GM10266 (cell line): ENCODE data around the gene FLNB.

Source experiments
- DNase-seq: peaks from one replicate; pipeline ENCODE4 v3.0.0; 2012; ENCODE audit errors: extremely low spot score
- TF ChIP-seq, protein P1 (sequence below): IDR thresholded peaks from 2 replicates; pipeline ENCODE4 v1.5.1; 2012; ENCODE audit warnings: mild to moderate bottlenecking, low read depth; ENCODE audit not compliant: control insufficient read depth, insufficient read depth; ENCODE audit errors: missing control alignments

Gene FLNB

GRCh38 chr3:57973715-57974477, 34.3 kb upstream of the FLNB start:
- no peak for DNase-seq
- TF ChIP-seq, protein P1, sequence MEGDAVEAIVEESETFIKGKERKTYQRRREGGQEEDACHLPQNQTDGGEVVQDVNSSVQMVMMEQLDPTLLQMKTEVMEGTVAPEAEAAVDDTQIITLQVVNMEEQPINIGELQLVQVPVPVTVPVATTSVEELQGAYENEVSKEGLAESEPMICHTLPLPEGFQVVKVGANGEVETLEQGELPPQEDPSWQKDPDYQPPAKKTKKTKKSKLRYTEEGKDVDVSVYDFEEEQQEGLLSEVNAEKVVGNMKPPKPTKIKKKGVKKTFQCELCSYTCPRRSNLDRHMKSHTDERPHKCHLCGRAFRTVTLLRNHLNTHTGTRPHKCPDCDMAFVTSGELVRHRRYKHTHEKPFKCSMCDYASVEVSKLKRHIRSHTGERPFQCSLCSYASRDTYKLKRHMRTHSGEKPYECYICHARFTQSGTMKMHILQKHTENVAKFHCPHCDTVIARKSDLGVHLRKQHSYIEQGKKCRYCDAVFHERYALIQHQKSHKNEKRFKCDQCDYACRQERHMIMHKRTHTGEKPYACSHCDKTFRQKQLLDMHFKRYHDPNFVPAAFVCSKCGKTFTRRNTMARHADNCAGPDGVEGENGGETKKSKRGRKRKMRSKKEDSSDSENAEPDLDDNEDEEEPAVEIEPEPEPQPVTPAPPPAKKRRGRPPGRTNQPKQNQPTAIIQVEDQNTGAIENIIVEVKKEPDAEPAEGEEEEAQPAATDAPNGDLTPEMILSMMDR = no peak

- DNase-seq = no peak
- TF ChIP-seq, protein P1 = no peak
These were observed 33.3 kb upstream of the FLNB start for GRCh38 chr3:57974796-57975388.

DNA sequence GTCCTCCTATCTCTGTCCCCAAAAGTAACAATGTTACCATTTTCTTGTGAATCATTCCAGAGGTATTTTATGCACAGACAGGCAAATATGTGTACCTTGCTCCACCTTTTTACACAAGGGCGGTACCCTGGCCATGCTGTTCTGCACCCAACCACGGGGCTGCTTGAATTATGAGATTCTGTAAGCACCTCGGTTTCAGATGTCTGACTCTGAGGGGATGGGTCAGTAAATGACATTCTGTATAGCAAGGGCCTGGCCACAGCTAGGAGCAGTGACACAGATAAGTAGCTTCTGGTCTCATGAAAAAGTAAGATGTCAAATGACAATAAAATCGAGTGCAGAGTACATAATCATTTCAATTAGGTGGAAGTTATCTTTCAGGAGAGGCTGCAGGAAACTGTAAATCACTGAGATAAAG, 30.4 kb upstream of the FLNB start:
- no peak for DNase-seq
- TF ChIP-seq, protein P1 = no peak

DNA sequence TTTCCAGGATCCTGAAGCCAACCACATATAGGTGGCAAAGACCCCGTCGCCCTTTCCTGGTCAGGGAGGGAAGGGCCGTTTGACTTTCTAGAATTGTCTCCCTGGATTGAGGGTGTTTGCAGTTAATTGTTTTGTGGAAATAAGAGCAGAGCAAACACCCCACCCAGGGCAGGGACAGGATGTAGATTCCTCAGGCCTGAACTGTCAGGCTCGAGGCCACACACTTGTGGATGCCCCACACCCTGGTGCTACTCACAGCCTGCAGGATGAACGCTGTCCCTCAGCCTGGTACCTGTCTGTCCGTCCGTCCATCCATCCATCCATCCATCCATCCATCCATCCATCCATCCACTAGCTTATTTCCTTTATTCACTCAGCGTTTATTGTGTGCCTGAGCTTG, 29.9 kb upstream of the FLNB start:
- no peak for DNase-seq
- TF ChIP-seq, protein P1 = no peak

DNA sequence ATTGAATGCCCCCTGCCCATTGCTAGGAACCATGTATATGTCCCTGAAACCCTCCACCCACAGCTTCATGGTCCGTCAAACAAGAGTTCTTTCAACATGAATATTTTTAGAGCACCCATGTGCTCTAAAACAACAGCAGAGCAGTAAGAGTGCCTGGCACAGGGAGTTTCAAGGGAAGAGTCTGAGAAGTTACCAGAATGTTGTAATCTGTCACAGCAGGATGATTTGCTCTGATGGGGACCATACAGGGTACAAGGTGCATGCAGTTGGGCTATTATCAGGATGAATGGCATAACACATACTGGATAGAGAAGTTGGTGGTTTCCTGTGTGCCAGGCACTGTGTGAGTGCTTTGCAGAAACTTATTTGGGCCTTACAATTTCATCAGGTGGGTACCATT, 27.8 kb upstream of the FLNB start:
- DNase-seq = no peak

GRCh38 chr3:57981483-57982087, 26.6 kb upstream of the FLNB start:
- DNase-seq = no peak
- TF ChIP-seq, protein P1 = no peak

More for the DNA sequence above, 27.8 kb upstream of the FLNB start:
- TF ChIP-seq, protein P1 = no peak
